ENCODE measurements around the gene WWOX.

- TF ChIP-seq CTCF (optimal IDR thresholded peaks at IDR 0.05 in 1 of 3, IDR thresholded peaks at IDR 0.05 in 1 of 3, conservative IDR thresholded peaks at IDR 0.05 in 1 of 3; ENCODE audit: extremely low read depth in 1 of 3, insufficient read depth in 2 of 3, low read length in 3 of 3) (no peak), EZH2 (IDR thresholded peaks at IDR 0.05; ENCODE audit: low read length) (no peak)
These were observed 970.2 kb downstream of the WWOX start for GRCh38 chr16:79069633-79070032.

All from keratinocyte (primary cell).